Measurements from ENCODE around the gene HOXA9.
A peak's percentile ranks its signal among the peaks of the same experiment; 100 is the strongest.

The HOXA9 gene

GRCh38 chr7:27121684-27122076 lies 43.7 kb downstream of the HOXA9 start (continued):
- TF ChIP-seq PRDM6 (tag by site-specific recombination; IDR thresholded peaks at IDR 0.05) (peak; percentile 95), ZNF112 (tag by site-specific recombination; IDR thresholded peaks at IDR 0.05) (no peak), PRDM4 (tag by site-specific recombination; IDR thresholded peaks at IDR 0.05) (0 out of 2 replicates have a peak, but pooled peaks have one; percentile 55), ZNF571 (tag by site-specific recombination; IDR thresholded peaks at IDR 0.05) (no peak), OSR2 (tag by site-specific recombination; IDR thresholded peaks at IDR 0.05) (peak; percentile 57; the same call in 1 of the 2 replicates), ZBTB44 (tag by site-specific recombination; IDR thresholded peaks at IDR 0.05) (peak; percentile 69; the same call in 1 of the 2 replicates), IKZF3 (tag by site-specific recombination; IDR thresholded peaks at IDR 0.05) (peak; percentile 83), ZNF626 (tag by site-specific recombination; IDR thresholded peaks at IDR 0.05) (no peak)

GRCh38 chr7:27119412-27119911 lies 45.9 kb downstream of the HOXA9 start:
- Histone ChIP-seq H3K36me3 (ENCODE audit: control insufficient read depth in 2 of 2, insufficient read depth in 1 of 2, low read length in 2 of 2) (peaks cover 0 to 28% of the 10 kb centered on the region in 2 experiments; a peak in 1 of 3 replicates), H3K4me1 (ENCODE audit: control insufficient read depth, insufficient read depth, low read length) (peaks cover 37% of the 10 kb centered on the region), H3K27ac (ENCODE audit: extremely low read depth, low read depth, low read length) (no peak overlapping the region), H3K9me3 (ENCODE audit: control insufficient read depth, insufficient read depth, low read depth, low read length) (no peaks in the 10 kb centered on the region), H3K4me3 (ENCODE audit: low read depth, low read length) (no peak overlapping the region)
- ChIA-PET POLR2A (interaction anchor here (1.0 to 1.4 kb wide), 2 partner anchors 11 to 65 kb away, joined by 3 to 5 read pairs; partner anchors contain the start of genes HOXA11 and HOXA4), CTCF (interaction anchor here (0.5 to 2.1 kb wide), 4 partner anchors 9 to 433 kb away, joined by 4 to 6 read pairs (median 5); partner anchors contain the start of gene HOXA5)
- TF ChIP-seq ZIC2 (tag by site-specific recombination; IDR thresholded peaks at IDR 0.05) (peak; percentile 23; the same call in 1 of the 2 replicates), FEZF1 (tag by site-specific recombination; IDR thresholded peaks at IDR 0.05) (no peak), ZNF280C (tag by site-specific recombination; IDR thresholded peaks at IDR 0.05) (no peak), ZNF639 (tag by site-specific recombination; IDR thresholded peaks at IDR 0.05) (no peak), PRDM1 (tag by site-specific recombination; IDR thresholded peaks at IDR 0.05) (0 out of 2 replicates have a peak, but pooled peaks have one; percentile 31), ZNF211 (tag by site-specific recombination; IDR thresholded peaks at IDR 0.05; ENCODE audit: low read depth) (no peak), ZXDB (tag by site-specific recombination; IDR thresholded peaks at IDR 0.05) (no peak), ZNF335 (tag by site-specific recombination; conservative IDR thresholded peaks at IDR 0.05) (peak; percentile 35; the same call in 1 of the 2 replicates), GLIS1 (tag by site-specific recombination; IDR thresholded peaks at IDR 0.05) (peak; percentile 76), ZNF174 (tag by site-specific recombination; IDR thresholded peaks at IDR 0.05) (no peak), ZBTB17 (tag by site-specific recombination; IDR thresholded peaks at IDR 0.05) (peak; percentile 86), ZNF341 (tag by site-specific recombination; IDR thresholded peaks at IDR 0.05; ENCODE audit: low read depth) (peak; percentile 47)
